Progenitor cell of endocrine pancreas (in vitro differentiated cells): ENCODE measurements around the gene RAP1B. TPM values are rescaled to one million over a fixed set of nuclear protein-coding genes. Genes with fewer than 3 reads are reported as not detected.

Experiments
- DNase-seq: peaks from one replicate; pipeline ENCODE4 v3.0.0; 2021; ENCODE audit warnings: low spot score; ENCODE audit not compliant: unreplicated experiment
- H3K27ac Mint-ChIP-seq: 2 replicates; pipeline ENCODE4 v1.8.0; 2021; ENCODE audit warnings: mild to moderate bottlenecking, moderate library complexity, mixed read lengths
- H3K27me3 Mint-ChIP-seq: 2 replicates; pipeline ENCODE4 v1.8.0; 2021; ENCODE audit warnings: mixed read lengths
- H3K36me3 Mint-ChIP-seq: 2 replicates; pipeline ENCODE4 v1.8.0; 2022; ENCODE audit warnings: mixed read lengths; ENCODE audit not compliant: insufficient read depth
- H3K4me1 Mint-ChIP-seq: 2 replicates; pipeline ENCODE4 v1.8.0; 2021; ENCODE audit warnings: low read depth, mixed read lengths
- H3K4me3 Mint-ChIP-seq: 2 replicates; pipeline ENCODE4 v1.8.0; 2021; ENCODE audit warnings: low read depth, mild to moderate bottlenecking, moderate library complexity, mixed read lengths
- H3K9me3 Mint-ChIP-seq: 2 replicates; pipeline ENCODE4 v1.8.0; 2021; ENCODE audit warnings: low read depth, mixed read lengths
- total RNA-seq: library from RNA; stranded (reverse); gene quantifications from 2 replicates; pipeline ENCODE4 v1.2.1, GENCODE V29; 2021
- TF ChIP-seq, protein P1 (sequence below): fragments of 200-600 bp; sonication (generic); IDR thresholded peaks from one replicate; pipeline ENCODE4 v1.5.0; 2021; ENCODE audit warnings: antibody characterized with exemption, mild to moderate bottlenecking; ENCODE audit not compliant: unreplicated experiment

Gene RAP1B
- total RNA-seq, 1 donor from 2014 or later, result 83.6 TPM

DNA sequence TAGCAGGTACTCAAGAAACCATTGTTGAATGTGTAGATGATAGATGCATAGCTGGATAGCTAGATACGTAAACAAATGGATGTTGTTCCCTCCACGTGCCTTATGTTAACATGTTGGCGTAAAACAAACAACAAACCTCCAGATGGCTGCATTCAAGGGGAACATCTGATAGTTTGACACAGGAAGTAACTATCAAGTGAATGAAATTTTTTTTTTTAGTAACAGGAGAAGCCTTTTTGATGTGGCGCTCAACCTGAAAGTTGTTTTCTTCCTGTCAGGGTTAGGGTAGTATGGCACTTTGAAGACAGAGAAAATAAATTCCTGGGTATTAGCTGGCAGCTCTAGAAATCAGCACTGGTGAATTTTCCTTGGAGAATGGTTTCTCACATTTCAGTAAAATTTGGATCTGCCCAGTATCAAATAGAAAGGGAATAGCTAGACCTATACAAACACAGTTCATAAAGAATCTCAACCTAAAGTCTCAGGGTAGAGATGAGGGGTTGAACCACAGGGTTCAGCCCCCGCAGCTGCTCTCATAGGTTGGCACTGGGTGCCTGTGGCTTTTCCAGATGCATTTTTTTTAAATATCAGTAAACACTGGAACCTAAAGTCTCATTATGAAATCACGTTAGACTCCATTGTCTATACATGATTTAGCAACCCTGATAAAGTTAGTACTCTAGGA, 18.8 kb upstream of the RAP1B start:
- Mint-ChIP-seq H3K4me1 (no peaks in the 10 kb centered on the region), H3K27me3 (no peaks in the 10 kb centered on the region), H3K36me3 (peaks cover 2% of the 10 kb centered on the region), H3K9me3 (peaks cover 20% of the 10 kb centered on the region), H3K27ac (no peak overlapping the region), H3K4me3 (no peak overlapping the region)
- TF ChIP-seq, protein P1, sequence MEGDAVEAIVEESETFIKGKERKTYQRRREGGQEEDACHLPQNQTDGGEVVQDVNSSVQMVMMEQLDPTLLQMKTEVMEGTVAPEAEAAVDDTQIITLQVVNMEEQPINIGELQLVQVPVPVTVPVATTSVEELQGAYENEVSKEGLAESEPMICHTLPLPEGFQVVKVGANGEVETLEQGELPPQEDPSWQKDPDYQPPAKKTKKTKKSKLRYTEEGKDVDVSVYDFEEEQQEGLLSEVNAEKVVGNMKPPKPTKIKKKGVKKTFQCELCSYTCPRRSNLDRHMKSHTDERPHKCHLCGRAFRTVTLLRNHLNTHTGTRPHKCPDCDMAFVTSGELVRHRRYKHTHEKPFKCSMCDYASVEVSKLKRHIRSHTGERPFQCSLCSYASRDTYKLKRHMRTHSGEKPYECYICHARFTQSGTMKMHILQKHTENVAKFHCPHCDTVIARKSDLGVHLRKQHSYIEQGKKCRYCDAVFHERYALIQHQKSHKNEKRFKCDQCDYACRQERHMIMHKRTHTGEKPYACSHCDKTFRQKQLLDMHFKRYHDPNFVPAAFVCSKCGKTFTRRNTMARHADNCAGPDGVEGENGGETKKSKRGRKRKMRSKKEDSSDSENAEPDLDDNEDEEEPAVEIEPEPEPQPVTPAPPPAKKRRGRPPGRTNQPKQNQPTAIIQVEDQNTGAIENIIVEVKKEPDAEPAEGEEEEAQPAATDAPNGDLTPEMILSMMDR, result no peak
- DNase-seq, result no peak

DNA sequence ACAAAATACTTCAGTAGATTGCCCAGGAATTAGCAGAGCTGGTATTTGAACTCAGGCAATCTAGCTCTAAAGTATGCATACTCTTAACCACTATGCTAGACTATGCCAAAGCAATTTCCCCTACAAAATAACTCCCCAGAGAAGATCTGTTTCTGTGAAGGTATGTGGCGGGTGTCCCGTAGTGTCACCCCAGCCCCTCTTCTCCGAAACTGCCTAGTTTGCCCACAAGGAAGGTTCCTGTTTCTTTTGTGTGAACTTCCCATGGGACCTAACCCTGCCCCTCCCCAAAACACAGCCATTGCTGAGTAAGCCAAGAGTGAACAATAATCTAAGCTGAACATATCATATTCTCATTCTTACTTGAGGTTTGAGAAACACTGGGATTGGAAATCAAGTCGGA, 15.5 kb upstream of the RAP1B start:
- Mint-ChIP-seq H3K27ac (no peak overlapping the region), H3K9me3 (peaks cover 14% of the 10 kb centered on the region), H3K4me1 (no peaks in the 10 kb centered on the region), H3K36me3 (no peaks in the 10 kb centered on the region), H3K27me3 (no peaks in the 10 kb centered on the region), H3K4me3 (no peak overlapping the region)
- TF ChIP-seq, protein P1, result no peak
- DNase-seq, result no peak

DNA sequence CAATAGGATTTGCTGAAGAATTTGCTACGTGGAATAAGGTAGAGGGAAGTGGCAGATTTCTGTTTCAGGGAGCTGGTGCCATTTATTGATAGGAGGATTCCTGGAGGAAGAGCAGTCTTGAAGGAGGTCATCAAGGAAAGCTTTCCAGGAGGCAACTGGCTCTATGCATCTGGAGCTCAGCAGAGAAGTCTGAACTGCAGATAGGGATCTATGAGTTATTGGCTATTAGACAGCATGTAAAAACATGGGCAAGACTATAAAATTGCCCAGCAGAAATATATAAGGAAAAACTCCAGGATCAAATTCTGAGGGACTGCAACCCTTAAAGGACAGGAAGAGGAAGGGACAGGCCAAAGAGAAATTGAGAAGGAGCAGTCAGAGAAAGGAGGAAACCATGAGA, 8.9 kb upstream of the RAP1B start:
- no peak for DNase-seq
- no peak overlapping the region for H3K27ac Mint-ChIP-seq
- no peaks in the 10 kb centered on the region for H3K27me3 Mint-ChIP-seq
- no peak overlapping the region for H3K4me3 Mint-ChIP-seq
- TF ChIP-seq, protein P1, result no peak
- H3K9me3 Mint-ChIP-seq, result no peaks in the 10 kb centered on the region
- H3K36me3 Mint-ChIP-seq, result no peaks in the 10 kb centered on the region
- no peaks in the 10 kb centered on the region for H3K4me1 Mint-ChIP-seq

DNA sequence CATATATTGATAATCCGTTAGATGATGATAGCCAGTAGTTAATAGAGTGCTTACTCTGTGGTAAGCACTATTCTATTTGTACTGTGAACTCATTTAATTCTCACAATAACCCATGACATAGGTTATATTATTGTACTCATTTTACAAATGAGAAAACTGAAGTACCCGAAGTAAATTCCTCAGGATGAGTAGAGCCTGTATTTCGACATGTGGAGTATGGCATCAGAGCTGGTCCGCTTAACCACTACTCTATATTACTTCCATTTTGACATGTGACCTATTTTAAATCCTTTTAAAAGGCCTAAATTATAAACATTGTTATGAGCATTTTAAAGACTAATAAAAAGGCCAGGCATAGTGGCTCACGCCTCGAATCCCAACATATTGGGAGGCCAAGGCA, 8.0 kb upstream of the RAP1B start:
- DNase-seq, result no peak
- peaks cover under 1% of the 10 kb centered on the region for H3K4me1 Mint-ChIP-seq
- H3K9me3 Mint-ChIP-seq, result no peaks in the 10 kb centered on the region
- no peaks in the 10 kb centered on the region for H3K36me3 Mint-ChIP-seq
- H3K27me3 Mint-ChIP-seq, result no peaks in the 10 kb centered on the region
- TF ChIP-seq, protein P1, result no peak
- H3K4me3 Mint-ChIP-seq, result no peak overlapping the region
- no peak overlapping the region for H3K27ac Mint-ChIP-seq

DNA sequence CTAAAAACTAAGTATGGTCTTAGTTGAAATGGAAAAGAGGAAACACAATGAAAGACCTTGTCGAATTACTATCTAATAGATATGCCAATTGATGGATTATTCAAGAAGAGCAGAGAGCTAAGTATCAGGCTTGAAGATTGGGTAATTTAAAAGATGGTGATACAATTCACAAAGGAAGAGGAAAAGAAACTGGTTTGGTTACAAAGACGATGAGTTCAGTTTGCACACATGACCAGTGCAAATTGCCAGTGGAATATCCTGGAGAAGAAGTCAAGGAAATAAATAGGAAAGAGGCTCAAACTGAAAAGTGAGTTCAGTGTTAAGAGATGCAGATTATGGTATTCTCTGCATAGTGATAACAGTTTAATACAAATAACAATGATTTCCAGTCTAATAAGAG, 2.5 kb upstream of the RAP1B start:
- TF ChIP-seq, protein P1, result no peak
- H3K4me3 Mint-ChIP-seq, result no peak overlapping the region
- no peak for DNase-seq
- H3K27me3 Mint-ChIP-seq, result no peaks in the 10 kb centered on the region
- H3K9me3 Mint-ChIP-seq, result no peaks in the 10 kb centered on the region
- H3K27ac Mint-ChIP-seq, result peak overlapping the region; percentile 6
- H3K36me3 Mint-ChIP-seq, result no peaks in the 10 kb centered on the region
- H3K4me1 Mint-ChIP-seq, result peaks cover 20% of the 10 kb centered on the region
